GM21528 (cell line): Measurements from ENCODE around the gene TTC39C.
"Not testable (repeated sequence)": the region's sequence is repeated elsewhere in the genome, so short reads cannot be mapped to it uniquely, and the experiment has no call there.

Source experiments
- ATAC-seq: cut with Tn5 transposase; IDR thresholded peaks from one replicate; pipeline ENCODE4 v1.9.1; 2021; ENCODE audit warnings: mild to moderate bottlenecking, moderate library complexity; ENCODE audit not compliant: unreplicated experiment, low FRiP score

The TTC39C gene

DNA sequence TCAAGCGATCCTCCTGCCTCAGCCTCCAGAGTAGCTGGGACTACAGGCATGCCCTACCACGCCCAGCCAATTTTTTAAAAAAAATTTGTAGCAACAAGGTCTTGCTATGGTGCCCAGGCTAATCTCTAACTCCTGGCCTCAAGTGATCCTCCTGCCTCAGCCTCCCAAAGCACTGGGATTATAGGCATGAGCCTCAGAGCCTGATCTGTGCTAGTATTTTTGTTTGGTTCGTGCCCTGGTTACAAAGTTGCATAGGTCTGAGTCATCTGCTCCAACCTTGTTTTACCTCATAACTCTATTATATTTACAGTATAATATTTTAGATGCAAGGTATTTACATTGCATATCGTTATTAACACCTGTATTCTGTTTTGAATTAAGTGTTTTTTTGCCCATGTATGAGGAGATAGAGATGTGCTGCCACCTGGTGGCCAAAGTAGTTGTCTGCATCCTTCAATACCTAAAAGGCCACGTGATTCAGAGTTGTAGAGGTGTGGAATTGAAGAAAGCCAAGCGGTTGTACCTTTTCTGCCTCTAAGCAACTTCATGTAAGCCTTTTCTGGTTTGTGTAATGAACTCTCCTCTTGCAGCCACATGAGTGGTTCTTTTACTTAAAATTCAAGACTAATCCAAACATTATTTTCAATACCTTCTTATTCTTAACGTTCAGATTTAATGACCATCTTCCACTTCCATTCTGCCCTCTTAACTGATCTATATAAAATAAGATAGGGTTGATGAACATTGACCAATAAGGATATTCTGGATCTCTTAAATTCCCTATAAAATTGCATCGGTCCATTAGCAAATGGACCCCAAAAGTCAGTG, 104.4 kb downstream of the TTC39C start:
- no peak for ATAC-seq

DNA sequence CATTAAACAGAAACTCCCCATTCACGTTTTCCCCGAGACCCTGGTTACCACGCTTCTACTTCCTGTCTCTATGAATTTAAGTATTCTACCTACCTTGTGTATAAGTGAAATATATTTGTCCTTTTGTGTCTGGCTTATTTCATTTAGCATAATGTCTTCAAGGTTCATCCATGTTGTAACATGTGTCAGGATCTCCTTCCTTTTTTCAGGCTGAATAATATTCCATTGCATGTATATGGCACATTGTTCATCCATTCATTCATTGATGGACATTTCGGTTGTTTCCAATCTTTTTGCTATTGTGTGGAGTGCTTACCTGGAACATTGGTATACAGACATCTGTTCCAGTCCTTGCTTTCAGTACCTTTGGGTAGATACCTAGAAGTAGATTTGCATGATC, 106.1 kb downstream of the TTC39C start:
- no peak for ATAC-seq

GRCh38 chr18:24121625-24122024, 107.1 kb downstream of the TTC39C start:
- no peak for ATAC-seq

GRCh38 chr18:24126155-24126961, 111.8 kb downstream of the TTC39C start:
- ATAC-seq: no peak

DNA sequence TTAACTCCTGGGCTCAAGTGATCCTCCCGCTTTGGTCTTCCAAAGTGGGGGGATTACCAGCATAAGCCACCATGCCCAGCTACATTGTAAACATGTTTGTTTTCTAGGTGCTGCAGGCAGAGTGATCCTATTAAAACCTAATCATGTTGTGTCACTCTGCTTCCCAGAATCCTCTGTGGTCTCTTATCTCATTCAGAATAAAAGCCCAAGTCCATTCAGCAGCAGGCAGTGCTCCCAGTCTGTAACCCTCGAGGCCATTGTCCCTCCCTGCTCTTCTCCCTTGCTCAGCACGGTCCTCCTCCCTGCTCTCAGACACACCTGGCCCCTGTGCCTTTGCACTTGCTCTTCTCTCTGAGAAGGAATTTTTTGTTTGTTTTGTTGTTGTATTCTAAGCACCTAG, 113.2 kb downstream of the TTC39C start:
- no peak for ATAC-seq

DNA sequence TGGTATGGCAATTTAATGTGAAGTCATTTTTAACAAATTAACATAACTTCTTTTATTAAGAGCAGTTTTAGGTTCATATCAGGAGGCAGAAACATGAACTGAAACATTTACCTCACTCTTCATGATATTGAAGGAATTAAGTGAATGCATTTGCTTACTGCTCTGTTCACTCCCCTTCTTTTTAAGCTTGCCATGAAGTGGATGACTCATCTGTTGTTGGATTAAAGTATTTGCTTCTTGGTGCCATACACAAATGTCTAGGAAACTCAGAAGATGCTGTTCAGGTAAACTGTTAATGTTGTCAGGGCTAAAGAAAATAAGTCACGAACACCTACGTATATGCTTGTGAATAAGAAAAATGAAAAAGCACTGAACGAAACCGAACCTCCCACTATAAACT, 114.1 kb downstream of the TTC39C start:
- ATAC-seq: no peak

DNA sequence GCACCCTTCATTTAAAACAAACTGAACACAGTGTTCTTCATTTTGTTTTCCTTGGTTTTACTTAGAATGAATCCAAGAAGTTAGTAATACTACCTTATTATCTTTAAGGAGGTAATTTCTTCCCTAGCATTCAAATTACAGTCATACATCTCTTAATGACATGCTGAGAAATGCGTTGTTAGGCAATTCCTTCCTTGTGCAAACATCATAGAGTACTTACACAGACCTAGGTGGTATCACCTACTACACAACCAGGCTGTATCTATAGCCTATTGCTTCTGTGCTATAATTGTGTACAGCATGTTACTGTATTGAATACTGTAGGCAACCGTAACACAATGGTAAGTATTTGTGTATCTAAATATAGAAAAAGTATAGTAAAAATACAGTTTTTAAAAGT, 115.9 kb downstream of the TTC39C start:
- ATAC-seq: no peak

- ATAC-seq: no peak
Measured at GRCh38 chr18:24136967-24137373, 122.4 kb downstream of the TTC39C start.

DNA sequence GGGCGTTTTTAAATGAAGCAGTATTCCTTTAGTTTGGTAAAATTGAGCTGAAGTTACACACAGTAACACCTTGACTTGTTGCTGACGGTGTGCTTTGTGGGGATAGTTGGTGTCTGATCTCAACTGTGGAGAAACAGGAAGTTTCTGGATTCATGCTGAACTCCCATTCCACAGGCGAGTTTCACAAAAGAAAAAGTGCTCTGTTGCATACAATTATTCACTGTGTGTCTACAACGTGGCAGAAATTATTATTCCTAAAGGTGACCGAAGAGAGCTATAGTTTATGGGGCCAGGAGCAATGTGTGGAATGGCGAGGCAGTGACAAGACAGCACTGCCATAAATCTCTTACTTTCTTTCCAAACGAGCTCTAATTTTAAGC, 123.8 kb downstream of the TTC39C start:
- ATAC-seq: no peak

DNA sequence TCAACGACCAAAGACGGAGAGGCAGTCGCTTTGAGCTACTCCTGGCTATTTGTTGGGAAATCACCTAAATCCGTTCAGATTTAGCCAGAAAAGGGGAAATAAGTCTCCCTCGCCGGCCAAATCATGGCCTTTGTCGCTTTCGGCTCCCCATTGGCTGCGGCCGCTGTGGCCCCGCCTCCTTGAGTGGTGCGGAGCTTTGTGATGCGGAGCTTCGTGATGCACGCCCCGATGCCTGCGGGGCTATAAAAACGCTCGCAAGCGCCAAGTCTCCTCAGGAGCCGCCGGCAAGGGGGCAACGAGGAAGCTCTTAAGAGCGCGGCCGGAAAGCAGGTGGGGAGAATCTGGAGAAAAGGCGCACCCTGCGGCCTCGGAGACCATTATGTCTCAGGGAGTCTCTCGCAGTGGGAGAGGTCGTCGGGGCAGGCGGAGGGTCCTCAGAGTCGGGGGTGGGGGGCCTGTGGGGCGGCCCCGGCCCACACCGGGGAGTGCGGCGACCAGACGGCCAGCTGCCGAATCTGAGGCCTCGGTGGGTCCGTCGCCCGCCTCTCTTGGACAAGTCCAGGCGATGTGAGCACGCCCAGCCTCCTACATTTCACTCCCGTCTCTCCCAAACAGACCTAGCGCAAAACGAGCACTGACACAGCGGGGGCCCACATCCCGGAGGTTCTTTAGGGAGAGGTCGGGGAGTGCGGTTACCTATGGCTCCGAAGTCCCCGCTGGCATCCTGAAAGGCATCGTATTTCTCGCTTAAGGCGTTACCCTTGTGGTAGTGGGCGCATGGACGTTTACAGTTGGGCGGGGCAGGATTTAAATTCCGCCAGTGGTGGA, 124.4 kb downstream of the TTC39C start, which contains the start of gene CABYR:
Gene CABYR, plus strand, starts transcription at position 274 of the 828 bp plus-strand sequence. CDS start 4,053 bp downstream, outside the sequence.
- peak; percentile 90 for ATAC-seq

GRCh38 chr18:24140697-24141096, 126.1 kb downstream of the TTC39C start:
- no peak for ATAC-seq

GRCh38 chr18:24142376-24142775, 127.8 kb downstream of the TTC39C start:
- ATAC-seq: no peak

DNA sequence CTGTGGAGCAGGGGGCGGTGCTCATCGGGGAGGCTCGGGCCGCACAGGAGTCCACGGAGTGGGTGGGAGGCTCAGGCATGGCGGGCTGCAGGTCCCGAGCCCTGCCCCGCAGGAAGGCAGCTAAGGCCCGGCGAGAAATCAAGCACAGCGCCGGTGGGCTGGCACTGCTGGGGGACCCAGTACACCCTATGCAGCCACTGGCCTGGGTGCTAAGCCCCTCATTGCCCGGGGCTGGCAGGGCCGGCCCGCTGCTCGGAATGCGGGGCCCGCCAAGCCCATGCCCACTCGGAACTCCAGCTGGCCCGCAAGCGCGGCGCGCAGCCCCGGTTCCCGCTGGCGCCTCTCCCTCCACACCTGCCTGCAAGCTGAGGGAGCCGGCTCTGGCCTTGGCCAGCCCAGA, 135.0 kb downstream of the TTC39C start:
- not testable (repeated sequence) for ATAC-seq

- ATAC-seq: no peak
Measured at GRCh38 chr18:24153397-24153796, 138.8 kb downstream of the TTC39C start.

- no peak for ATAC-seq
Measured at GRCh38 chr18:24157855-24158254, 143.3 kb downstream of the TTC39C start.

GRCh38 chr18:24160086-24160485, 145.5 kb downstream of the TTC39C start:
- ATAC-seq: no peak

GRCh38 chr18:24161304-24161703, 146.8 kb downstream of the TTC39C start:
- ATAC-seq: no peak

- ATAC-seq: no peak
Measured at GRCh38 chr18:24168496-24168895, 153.9 kb downstream of the TTC39C start.

DNA sequence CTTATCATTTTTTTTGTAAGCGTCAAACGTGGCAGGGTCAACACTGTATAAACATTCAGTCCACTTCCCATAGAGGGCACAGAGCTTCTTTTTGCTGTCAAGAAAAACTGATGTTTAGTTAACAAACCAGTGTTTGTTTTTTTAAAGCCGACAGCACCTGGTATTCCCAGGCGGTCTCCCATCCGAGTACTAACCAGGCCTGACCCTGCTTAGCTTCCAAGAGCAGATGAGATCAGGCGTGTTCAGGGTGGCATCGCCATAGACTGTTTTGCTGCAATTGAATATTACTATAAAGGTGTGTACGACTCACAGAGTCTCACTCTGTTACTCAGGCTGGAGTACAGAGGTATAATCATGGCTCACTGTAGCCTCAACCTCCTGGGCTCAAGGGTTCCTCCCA, 155.8 kb downstream of the TTC39C start:
- no peak for ATAC-seq

DNA sequence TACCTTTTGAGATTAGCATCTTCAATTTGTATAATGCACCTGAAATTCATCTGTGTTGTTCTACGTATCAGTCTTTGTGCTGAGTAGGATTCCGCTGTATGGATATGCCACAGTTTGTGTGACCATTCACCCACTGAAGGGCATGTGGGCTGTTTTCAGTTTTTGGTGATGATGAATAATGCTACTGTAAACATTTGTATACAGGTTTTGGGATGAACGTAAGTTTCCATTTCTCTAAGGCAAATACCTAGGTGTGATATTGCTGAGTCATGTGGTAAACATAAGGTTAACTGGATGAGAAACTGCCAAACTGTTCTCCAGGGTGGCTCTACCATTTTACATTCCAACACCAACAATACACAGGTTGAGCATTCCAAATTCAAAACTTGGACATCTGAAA, 159.4 kb downstream of the TTC39C start:
- no peak for ATAC-seq
